Naive thymus-derived CD4-positive, alpha-beta T cell (primary cell): ENCODE results near the gene SPANXA2. TPM values are rescaled to one million over a fixed set of nuclear protein-coding genes. Genes with fewer than 3 reads are reported as not detected.
"Not testable (repeated sequence)": the region's sequence is repeated elsewhere in the genome, so short reads cannot be mapped to it uniquely, and the experiment has no call there.

Experiments used
- ATAC-seq: fragments of 150-1000 bp; cut with Tn5 transposase; 2 replicates; pipeline ENCODE4 v1.10.0; 2021; ENCODE audit warnings: mild to moderate bottlenecking, moderate library complexity
- CTCF ChIA-PET: fragments of 350-600 bp; sonication (Branson Sonifier 250); formaldehyde crosslinking; loops from one replicate; lab custom pipeline; 2021; ENCODE audit warnings: antibody characterized with exemption; lab: Charles Lee
- POLR2A ChIA-PET: fragments of 350-600 bp; sonication (Branson Sonifier 250); formaldehyde crosslinking; loops from one replicate; lab custom pipeline; 2021; ENCODE audit warnings: antibody characterized with exemption, inconsistent platforms; lab: Charles Lee
- DNase-seq, 9 donors: peaks; one replicate each; pipeline versions ENCODE4 v3.0.0 to v3.0.0-alpha.2; 2020 to 2022; ENCODE audit warnings: mixed read lengths in 1 of 9
- H3K27ac ChIP-seq: one replicate; pipeline ENCODE4 v1.7.0; 2013; ENCODE audit warnings: mild to moderate bottlenecking, low read depth, low read length, moderate library complexity
- H3K27me3 ChIP-seq, 2 donors: one replicate each; pipeline ENCODE4 v1.7.0; 2013; ENCODE audit warnings: low read length in 2 of 2, mild to moderate bottlenecking in 2 of 2, moderate library complexity in 2 of 2; ENCODE audit not compliant: control insufficient read depth in 2 of 2, insufficient read depth in 2 of 2
- H3K36me3 ChIP-seq, 3 experiments: 1 replicate in 2 of 3; 2 replicates in 1 of 3; pipeline ENCODE4 v1.7.0; 2013; ENCODE audit warnings: low read length in 3 of 3, mild to moderate bottlenecking in 3 of 3, moderate library complexity in 1 of 3; ENCODE audit not compliant: insufficient read depth in 3 of 3, control insufficient read depth in 2 of 3
- H3K4me1 ChIP-seq, 2 donors: one replicate each; pipeline ENCODE4 v1.7.0; 2013; ENCODE audit warnings: low read length in 2 of 2, mild to moderate bottlenecking in 2 of 2, moderate library complexity in 1 of 2; ENCODE audit not compliant: control insufficient read depth in 2 of 2, insufficient read depth in 2 of 2
- H3K4me3 ChIP-seq: 2 replicates; pipeline ENCODE4 v1.7.0; 2013; ENCODE audit warnings: mild to moderate bottlenecking, low read length
- H3K9me3 ChIP-seq, 3 experiments: 1 replicate in 2 of 3; 2 replicates in 1 of 3; pipeline ENCODE4 v1.7.0; 2013; ENCODE audit warnings: low read length in 3 of 3; ENCODE audit not compliant: control insufficient read depth in 2 of 3
- H3K27ac Mint-ChIP-seq, 9 donors: one replicate each; pipeline ENCODE4 v1.8.0; 2020 to 2022; ENCODE audit warnings: mixed read lengths in 9 of 9, mild to moderate bottlenecking in 8 of 9, moderate library complexity in 5 of 9, inconsistent platforms in 2 of 9
- H3K27me3 Mint-ChIP-seq, 5 donors: one replicate each; pipeline ENCODE4 v1.8.0; 2021 to 2022; ENCODE audit warnings: mixed read lengths in 5 of 5, mild to moderate bottlenecking in 1 of 5
- H3K36me3 Mint-ChIP-seq, 5 donors: one replicate each; pipeline ENCODE4 v1.8.0; 2020 to 2022; ENCODE audit warnings: mixed read lengths in 5 of 5, mild to moderate bottlenecking in 3 of 5, inconsistent platforms in 1 of 5
- H3K4me1 Mint-ChIP-seq, 7 donors: one replicate each; pipeline ENCODE4 v1.8.0; 2020 to 2022; ENCODE audit warnings: mixed read lengths in 7 of 7, mild to moderate bottlenecking in 3 of 7, inconsistent platforms in 1 of 7
- H3K4me3 Mint-ChIP-seq, 10 donors: one replicate each; pipeline ENCODE4 v1.8.0; 2020 to 2022; ENCODE audit warnings: mild to moderate bottlenecking in 10 of 10, mixed read lengths in 10 of 10, moderate library complexity in 6 of 10, inconsistent platforms in 2 of 10
- H3K9me3 Mint-ChIP-seq, 11 donors: one replicate each; pipeline ENCODE4 v1.8.0; 2020 to 2022; ENCODE audit warnings: mixed read lengths in 11 of 11, mild to moderate bottlenecking in 4 of 11, inconsistent platforms in 1 of 11, moderate library complexity in 1 of 11
- intact Hi-C, 2 donors: fragments of 100-400 bp; cut with micrococcal nuclease; formaldehyde crosslinking; loops; one replicate each; pipeline ENCODE4 v1.15.1; 2023
- polyA plus RNA-seq, 2 donors: library from polyadenylated mRNA; unstranded; fragments of 300-500 nt; fragmentation: Illumina TruSeq; gene quantifications; one replicate each; pipeline ENCODE4 v1.2.3, GENCODE V29; 2021
- total RNA-seq, 6 experiments: library from RNA in 5 of 6; stranded (reverse) in 5 of 6; gene quantifications; 1 replicate in 5 of 6; 2 replicates in 1 of 6; pipeline ENCODE4 v1.2.3 and lab custom pipeline; 2021 to 2026

SPANXA2 gene, protein sequence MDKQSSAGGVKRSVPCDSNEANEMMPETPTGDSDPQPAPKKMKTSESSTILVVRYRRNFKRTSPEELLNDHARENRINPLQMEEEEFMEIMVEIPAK
- total RNA-seq: not detected
- not detected for polyA plus RNA-seq
- not detected for total RNA-seq (lab: John Stamatoyannopoulos, UW)

DNA sequence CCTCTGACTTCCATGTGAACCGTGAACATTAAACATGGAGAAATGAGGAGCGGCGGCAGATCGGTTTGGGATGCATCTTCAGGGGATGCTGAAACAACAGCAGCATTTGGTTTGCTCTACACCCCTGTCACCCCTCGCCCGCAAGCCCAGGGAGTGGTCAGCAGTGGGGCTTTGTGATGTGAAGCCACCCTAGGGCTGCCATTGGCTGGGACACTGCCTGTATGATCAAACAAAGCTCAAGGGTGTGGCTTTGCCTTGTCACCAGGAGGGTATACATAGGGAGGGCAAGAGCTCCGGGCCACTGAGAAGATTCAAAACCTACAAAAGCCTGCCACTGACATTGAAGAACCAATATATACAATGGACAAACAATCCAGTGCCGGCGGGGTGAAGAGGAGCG lies at the start of gene SPANXA2:
Gene SPANXA2, plus strand, starts transcription at position 301 of the 400 bp plus-strand sequence. Its CDS starts 60 bp downstream, at position 361.
- H3K4me3 Mint-ChIP-seq, H3K27ac Mint-ChIP-seq, H3K27me3 Mint-ChIP-seq, H3K4me3 ChIP-seq, intact Hi-C loops, H3K4me1 Mint-ChIP-seq, DNase-seq, H3K36me3 ChIP-seq, H3K36me3 Mint-ChIP-seq, H3K9me3 Mint-ChIP-seq, H3K9me3 ChIP-seq, CTCF ChIA-PET, H3K4me1 ChIP-seq, ATAC-seq, H3K27ac ChIP-seq, H3K27me3 ChIP-seq, POLR2A ChIA-PET: not testable (repeated sequence)

DNA sequence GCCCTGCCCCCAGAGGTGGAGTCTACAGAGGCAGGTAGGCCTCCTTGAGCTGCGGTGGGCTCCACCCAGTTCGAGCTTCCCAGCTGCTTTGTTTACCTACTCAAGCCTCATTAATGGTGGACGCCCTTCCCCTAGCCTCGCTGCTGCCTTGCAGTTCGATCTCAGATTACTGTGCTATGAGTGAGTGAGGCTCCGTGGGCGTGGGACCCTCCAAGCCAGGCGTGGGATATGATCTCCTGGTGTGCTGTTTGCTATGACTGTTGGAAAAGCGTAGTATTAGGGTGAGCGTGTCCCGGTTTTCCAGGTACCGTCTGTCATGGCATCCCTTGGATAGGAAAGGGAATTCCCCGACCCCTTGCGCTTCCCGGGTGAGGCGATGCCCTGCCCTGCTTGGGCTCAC lies 47.0 kb upstream of the SPANXA2 start:
- H3K27ac ChIP-seq, H3K27me3 ChIP-seq, H3K4me3 ChIP-seq, H3K27ac Mint-ChIP-seq, H3K9me3 Mint-ChIP-seq, H3K4me1 ChIP-seq, H3K27me3 Mint-ChIP-seq, H3K4me1 Mint-ChIP-seq, H3K9me3 ChIP-seq, intact Hi-C loops, DNase-seq, H3K36me3 Mint-ChIP-seq, H3K36me3 ChIP-seq, ATAC-seq, POLR2A ChIA-PET, CTCF ChIA-PET, H3K4me3 Mint-ChIP-seq: not testable (repeated sequence)

DNA sequence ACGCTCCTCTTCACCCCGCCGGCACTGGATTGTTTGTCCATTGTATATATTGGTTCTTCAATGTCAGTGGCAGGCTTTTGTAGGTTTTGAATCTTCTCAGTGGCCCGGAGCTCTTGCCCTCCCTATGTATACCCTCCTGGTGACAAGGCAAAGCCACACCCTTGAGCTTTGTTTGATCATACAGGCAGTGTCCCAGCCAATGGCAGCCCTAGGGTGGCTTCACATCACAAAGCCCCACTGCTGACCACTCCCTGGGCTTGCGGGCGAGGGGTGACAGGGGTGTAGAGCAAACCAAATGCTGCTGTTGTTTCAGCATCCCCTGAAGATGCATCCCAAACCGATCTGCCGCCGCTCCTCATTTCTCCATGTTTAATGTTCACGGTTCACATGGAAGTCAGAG lies 4.9 kb upstream of the SPANXA2 start, which contains the start of gene SPANXA1:
Gene SPANXA1, minus strand, starts transcription at position 101 of the 400 bp plus-strand sequence. Its CDS starts 60 bp downstream, at position 41.
- CTCF ChIA-PET, H3K4me3 ChIP-seq, H3K4me1 Mint-ChIP-seq, H3K36me3 Mint-ChIP-seq, H3K9me3 Mint-ChIP-seq, DNase-seq, H3K4me1 ChIP-seq, POLR2A ChIA-PET, H3K27ac ChIP-seq, intact Hi-C loops, H3K4me3 Mint-ChIP-seq, H3K27me3 Mint-ChIP-seq, H3K27ac Mint-ChIP-seq, H3K36me3 ChIP-seq, H3K9me3 ChIP-seq, H3K27me3 ChIP-seq, ATAC-seq: not testable (repeated sequence)

DNA sequence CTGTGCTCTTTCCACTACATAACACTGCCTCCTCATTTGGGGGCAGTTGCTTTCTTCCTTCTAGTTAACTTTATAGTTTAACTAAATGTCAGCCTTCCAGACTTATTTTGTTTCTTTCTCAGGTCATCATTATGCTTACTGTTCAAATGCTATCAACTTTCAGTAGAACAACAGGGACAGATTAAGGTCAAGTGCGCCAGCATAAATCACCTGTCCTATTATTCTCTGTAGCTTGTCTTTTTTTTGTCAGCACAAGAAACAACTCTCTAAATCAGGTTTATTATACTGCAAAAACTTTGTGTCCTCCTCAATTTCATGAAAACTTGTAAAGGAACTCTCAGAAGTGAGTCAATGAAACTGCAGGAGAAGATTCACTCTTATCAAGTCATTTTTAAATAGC lies 19.6 kb downstream of the SPANXA2 start:
- Mint-ChIP-seq H3K36me3 (no peaks in the 10 kb centered on the region), H3K27ac (no peak overlapping the region), H3K4me1 (no peaks in the 10 kb centered on the region), H3K9me3 (peaks cover 0 to 5% (median 0%) of the 10 kb centered on the region in 11 donors), H3K27me3 (no peaks in the 10 kb centered on the region), H3K4me3 (no peak overlapping the region)
- Histone ChIP-seq H3K36me3 (no peaks in the 10 kb centered on the region), H3K4me1 (no peaks in the 10 kb centered on the region), H3K27me3 (no peaks in the 10 kb centered on the region), H3K4me3 (no peak overlapping the region), H3K27ac (no peak overlapping the region), H3K9me3 (no peaks in the 10 kb centered on the region)
- POLR2A ChIA-PET: no interaction called here
- ATAC-seq (no peak), DNase-seq (no peak)
- intact Hi-C loops: no loop called here
- CTCF ChIA-PET: no interaction called here

DNA sequence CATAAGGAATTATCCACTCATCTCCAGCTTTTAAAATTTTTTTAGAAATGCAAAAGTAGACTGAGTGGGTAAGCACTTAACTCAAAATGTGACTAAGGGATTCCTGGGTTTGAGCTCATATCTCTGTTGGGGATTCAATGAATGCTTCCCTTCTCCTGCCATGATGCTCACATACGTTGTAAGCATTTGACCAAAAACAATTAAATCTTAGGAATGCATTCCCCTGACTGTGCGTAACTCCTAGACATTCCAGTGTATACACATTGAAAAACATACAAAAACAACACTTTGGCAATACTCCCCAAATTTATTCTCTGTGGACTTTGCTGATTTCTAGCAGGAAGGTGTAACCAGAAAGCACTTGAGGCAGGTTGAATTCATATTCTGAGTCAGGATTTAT lies 29.8 kb downstream of the SPANXA2 start:
- DNase-seq (no peak), ATAC-seq (no peak)
- no peaks in the 10 kb centered on the region for H3K27me3 ChIP-seq
- H3K36me3 ChIP-seq: no peaks in the 10 kb centered on the region
- Mint-ChIP-seq H3K36me3 (no peaks in the 10 kb centered on the region), H3K27me3 (no peaks in the 10 kb centered on the region), H3K4me1 (no peaks in the 10 kb centered on the region), H3K4me3 (no peak overlapping the region), H3K9me3 (peaks cover 0 to 14% (median 4%) of the 10 kb centered on the region in 11 donors), H3K27ac (no peak overlapping the region)
- ChIA-PET CTCF (no interaction called here), POLR2A (no interaction called here)
- intact Hi-C loops: no loop called here
- H3K4me3 ChIP-seq: no peak overlapping the region
- H3K9me3 ChIP-seq: no peaks in the 10 kb centered on the region
- H3K4me1 ChIP-seq: no peaks in the 10 kb centered on the region
- no peak overlapping the region for H3K27ac ChIP-seq

DNA sequence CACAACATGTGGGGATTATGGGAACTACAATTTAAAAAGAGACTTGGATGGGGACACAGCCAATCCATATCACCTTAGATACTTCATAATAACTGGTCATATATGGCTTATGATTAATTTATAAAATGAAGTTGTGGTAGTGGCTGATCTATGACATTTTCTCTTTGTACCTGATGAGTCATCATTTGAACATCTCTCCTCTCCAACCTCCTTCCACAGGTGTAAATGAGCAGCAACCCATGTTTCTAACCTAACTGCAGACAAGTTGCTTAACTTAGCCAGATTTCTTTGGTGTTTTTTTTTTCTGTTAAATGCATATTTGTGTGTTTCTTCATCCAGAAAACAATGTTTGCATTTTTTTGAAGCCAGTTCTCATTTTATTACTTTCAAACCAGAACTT lies 42.6 kb downstream of the SPANXA2 start:
- Mint-ChIP-seq H3K27ac (no peak overlapping the region), H3K36me3 (no peaks in the 10 kb centered on the region), H3K27me3 (no peaks in the 10 kb centered on the region), H3K4me1 (no peaks in the 10 kb centered on the region), H3K4me3 (no peak overlapping the region), H3K9me3 (peaks cover 0 to 16% (median 3%) of the 10 kb centered on the region in 11 donors)
- no peak overlapping the region for H3K27ac ChIP-seq
- no peak for DNase-seq
- ChIA-PET POLR2A (no interaction called here), CTCF (no interaction called here)
- H3K9me3 ChIP-seq: no peaks in the 10 kb centered on the region
- intact Hi-C loops: no loop called here
- no peaks in the 10 kb centered on the region for H3K4me1 ChIP-seq
- no peaks in the 10 kb centered on the region for H3K36me3 ChIP-seq
- no peak overlapping the region for H3K4me3 ChIP-seq
- ATAC-seq: no peak
- H3K27me3 ChIP-seq: no peaks in the 10 kb centered on the region

DNA sequence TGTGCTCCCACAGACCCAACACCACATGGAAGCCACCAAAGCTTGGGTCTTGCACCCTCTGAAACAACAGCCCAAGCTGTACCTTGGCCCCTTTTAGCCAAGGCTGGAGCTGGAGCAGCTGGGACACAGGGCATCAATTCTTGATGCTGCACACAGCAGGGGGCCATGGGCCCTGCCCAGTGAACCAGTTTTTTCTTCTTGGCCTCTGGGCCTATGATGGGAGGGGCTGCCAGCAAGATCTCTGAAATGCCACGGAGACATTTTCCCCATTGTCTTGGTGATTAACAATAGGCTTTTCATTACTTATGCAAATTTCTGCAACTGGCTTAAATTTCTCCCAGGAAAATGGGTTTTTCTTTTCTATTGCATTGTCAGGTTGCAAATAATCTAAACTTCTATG lies 49.0 kb downstream of the SPANXA2 start:
- DNase-seq (no peak), ATAC-seq (no peak)
- no peaks in the 10 kb centered on the region for H3K27me3 Mint-ChIP-seq
- Histone ChIP-seq H3K27ac (no peak overlapping the region), H3K27me3 (no peaks in the 10 kb centered on the region), H3K36me3 (no peaks in the 10 kb centered on the region), H3K4me3 (no peak overlapping the region), H3K9me3 (no peaks in the 10 kb centered on the region), H3K4me1 (no peaks in the 10 kb centered on the region)
- peaks cover 0 to 10% (median 6%) of the 10 kb centered on the region in 11 donors for H3K9me3 Mint-ChIP-seq
- no peaks in the 10 kb centered on the region for H3K36me3 Mint-ChIP-seq
- CTCF ChIA-PET: no interaction called here
- POLR2A ChIA-PET: no interaction called here
- intact Hi-C loops: no loop called here
- no peak overlapping the region for H3K27ac Mint-ChIP-seq
- H3K4me1 Mint-ChIP-seq: no peaks in the 10 kb centered on the region
- H3K4me3 Mint-ChIP-seq: no peak overlapping the region
